Ishikawa (cell line): Measurements from ENCODE around the gene PALM3.
A peak's percentile ranks its signal among the peaks of the same experiment; 100 is the strongest.

Source experiments
- CEBPB ChIP-seq: IDR thresholded peaks from 2 replicates; pipeline ENCODE4 v1.6.1; 2012
- CREB1 ChIP-seq: IDR thresholded peaks from 2 replicates; pipeline ENCODE4 v1.6.1; 2012; ENCODE audit warnings: low read depth
- EGR1 ChIP-seq: IDR thresholded peaks from 2 replicates; pipeline ENCODE4 v1.6.1; 2012
- EP300 ChIP-seq: IDR thresholded peaks from 2 replicates; pipeline ENCODE4 v1.6.1; 2012; ENCODE audit warnings: borderline replicate concordance
- FOXM1 ChIP-seq: IDR thresholded peaks from 2 replicates; pipeline ENCODE4 v1.6.1; 2012; ENCODE audit warnings: low read depth, borderline replicate concordance
- NFIC ChIP-seq: IDR thresholded peaks from 2 replicates; pipeline ENCODE4 v1.6.1; 2012
- RAD21 ChIP-seq: IDR thresholded peaks from 2 replicates; pipeline ENCODE4 v1.6.1; 2012; ENCODE audit warnings: low read depth
- TAF1 ChIP-seq: IDR thresholded peaks from 2 replicates; pipeline ENCODE4 v1.6.1; 2012; ENCODE audit warnings: low read depth, mild to moderate bottlenecking
- TCF12 ChIP-seq: IDR thresholded peaks from 2 replicates; pipeline ENCODE4 v1.6.1; 2012; ENCODE audit warnings: low read depth
- TEAD4 ChIP-seq: IDR thresholded peaks from 2 replicates; pipeline ENCODE4 v1.6.1; 2012
- YY1 ChIP-seq: IDR thresholded peaks from 2 replicates; pipeline ENCODE4 v1.6.1; 2012; ENCODE audit warnings: low read depth
- ZBTB7A ChIP-seq: IDR thresholded peaks from 2 replicates; pipeline ENCODE4 v1.6.1; 2012; ENCODE audit warnings: low read depth
- TF ChIP-seq, protein P1 (sequence below): IDR thresholded peaks from 2 replicates; pipeline ENCODE4 v1.6.1; 2012; ENCODE audit warnings: low read depth, mild to moderate bottlenecking
- TF ChIP-seq, protein P2 (sequence below): IDR thresholded peaks from 2 replicates; pipeline ENCODE4 v1.6.1; 2012
- TF ChIP-seq, protein P3 (sequence below): IDR thresholded peaks from 2 replicates; pipeline ENCODE4 v1.6.1; 2012

The PALM3 gene

DNA sequence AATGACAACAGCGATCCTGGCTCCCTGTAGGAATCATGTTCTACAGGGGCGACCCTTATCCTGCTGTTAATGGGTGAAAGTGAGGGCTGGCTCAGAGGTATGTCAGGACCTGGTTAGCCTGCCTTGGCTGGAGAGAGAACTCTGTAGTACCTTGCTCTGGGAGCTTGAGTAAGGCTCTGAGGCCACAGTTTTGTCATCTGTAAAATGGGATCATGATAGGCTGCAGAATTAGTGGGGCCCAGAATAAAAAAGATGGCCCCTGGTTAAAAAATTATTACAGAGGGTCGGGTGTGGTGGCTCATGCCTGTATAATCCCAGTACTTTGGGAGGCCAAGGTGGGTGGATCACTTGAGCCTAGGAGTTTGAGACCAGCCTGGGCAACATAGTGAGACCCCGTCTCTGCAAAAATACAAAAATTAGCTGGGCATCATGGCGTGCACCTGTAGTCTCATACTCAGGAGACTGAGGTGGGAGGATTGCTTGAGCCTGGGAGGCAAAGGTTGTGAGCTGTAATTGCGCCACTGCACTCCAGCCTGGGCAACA lies 39.2 kb upstream of the PALM3 start:
- TF ChIP-seq ZBTB7A (no peak), YY1 (no peak), TAF1 (no peak), CEBPB (no peak), CREB1 (no peak), RAD21 (no peak), FOXM1 (no peak), NFIC (no peak), EGR1 (no peak), EP300 (no peak), TCF12 (no peak), TEAD4 (no peak)
- TF ChIP-seq, protein P1, sequence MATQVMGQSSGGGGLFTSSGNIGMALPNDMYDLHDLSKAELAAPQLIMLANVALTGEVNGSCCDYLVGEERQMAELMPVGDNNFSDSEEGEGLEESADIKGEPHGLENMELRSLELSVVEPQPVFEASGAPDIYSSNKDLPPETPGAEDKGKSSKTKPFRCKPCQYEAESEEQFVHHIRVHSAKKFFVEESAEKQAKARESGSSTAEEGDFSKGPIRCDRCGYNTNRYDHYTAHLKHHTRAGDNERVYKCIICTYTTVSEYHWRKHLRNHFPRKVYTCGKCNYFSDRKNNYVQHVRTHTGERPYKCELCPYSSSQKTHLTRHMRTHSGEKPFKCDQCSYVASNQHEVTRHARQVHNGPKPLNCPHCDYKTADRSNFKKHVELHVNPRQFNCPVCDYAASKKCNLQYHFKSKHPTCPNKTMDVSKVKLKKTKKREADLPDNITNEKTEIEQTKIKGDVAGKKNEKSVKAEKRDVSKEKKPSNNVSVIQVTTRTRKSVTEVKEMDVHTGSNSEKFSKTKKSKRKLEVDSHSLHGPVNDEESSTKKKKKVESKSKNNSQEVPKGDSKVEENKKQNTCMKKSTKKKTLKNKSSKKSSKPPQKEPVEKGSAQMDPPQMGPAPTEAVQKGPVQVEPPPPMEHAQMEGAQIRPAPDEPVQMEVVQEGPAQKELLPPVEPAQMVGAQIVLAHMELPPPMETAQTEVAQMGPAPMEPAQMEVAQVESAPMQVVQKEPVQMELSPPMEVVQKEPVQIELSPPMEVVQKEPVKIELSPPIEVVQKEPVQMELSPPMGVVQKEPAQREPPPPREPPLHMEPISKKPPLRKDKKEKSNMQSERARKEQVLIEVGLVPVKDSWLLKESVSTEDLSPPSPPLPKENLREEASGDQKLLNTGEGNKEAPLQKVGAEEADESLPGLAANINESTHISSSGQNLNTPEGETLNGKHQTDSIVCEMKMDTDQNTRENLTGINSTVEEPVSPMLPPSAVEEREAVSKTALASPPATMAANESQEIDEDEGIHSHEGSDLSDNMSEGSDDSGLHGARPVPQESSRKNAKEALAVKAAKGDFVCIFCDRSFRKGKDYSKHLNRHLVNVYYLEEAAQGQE: no peak
- TF ChIP-seq, protein P2, sequence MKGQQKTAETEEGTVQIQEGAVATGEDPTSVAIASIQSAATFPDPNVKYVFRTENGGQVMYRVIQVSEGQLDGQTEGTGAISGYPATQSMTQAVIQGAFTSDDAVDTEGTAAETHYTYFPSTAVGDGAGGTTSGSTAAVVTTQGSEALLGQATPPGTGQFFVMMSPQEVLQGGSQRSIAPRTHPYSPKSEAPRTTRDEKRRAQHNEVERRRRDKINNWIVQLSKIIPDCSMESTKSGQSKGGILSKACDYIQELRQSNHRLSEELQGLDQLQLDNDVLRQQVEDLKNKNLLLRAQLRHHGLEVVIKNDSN: no peak
- TF ChIP-seq, protein P3, sequence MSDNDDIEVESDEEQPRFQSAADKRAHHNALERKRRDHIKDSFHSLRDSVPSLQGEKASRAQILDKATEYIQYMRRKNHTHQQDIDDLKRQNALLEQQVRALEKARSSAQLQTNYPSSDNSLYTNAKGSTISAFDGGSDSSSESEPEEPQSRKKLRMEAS: no peak

DNA sequence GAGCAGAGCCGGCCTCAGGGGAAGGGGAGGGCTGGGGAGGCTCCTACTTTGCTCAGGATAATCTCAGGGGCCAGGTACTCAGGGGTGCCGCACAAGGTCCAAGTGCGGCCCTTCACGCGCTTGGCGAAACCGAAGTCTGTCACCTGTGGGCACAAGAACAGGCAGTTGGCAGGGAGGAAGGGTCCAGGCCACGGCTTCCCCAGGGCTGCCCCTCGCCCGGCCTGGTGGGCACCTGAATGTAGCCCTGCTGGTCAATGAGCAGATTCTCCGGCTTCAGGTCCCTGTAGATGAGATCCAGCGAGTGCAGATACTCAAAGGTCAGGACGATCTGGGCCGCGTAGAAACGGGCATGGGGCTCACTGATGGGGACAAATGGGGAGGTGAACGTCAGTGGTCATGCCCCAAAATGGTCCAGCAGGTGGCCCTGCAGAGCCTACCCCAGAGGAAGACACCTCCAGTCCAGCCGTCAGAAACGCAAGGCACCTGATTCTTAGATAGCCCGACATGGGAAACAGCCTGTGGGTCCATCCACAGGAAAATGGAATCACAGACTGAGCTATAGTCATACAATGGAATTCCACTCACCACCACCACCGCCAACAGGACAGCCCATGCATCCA lies 35.8 kb upstream of the PALM3 start:
- TF ChIP-seq EP300 (no peak), RAD21 (peak; percentile 6; the same call in 1 of the 2 replicates)

DNA sequence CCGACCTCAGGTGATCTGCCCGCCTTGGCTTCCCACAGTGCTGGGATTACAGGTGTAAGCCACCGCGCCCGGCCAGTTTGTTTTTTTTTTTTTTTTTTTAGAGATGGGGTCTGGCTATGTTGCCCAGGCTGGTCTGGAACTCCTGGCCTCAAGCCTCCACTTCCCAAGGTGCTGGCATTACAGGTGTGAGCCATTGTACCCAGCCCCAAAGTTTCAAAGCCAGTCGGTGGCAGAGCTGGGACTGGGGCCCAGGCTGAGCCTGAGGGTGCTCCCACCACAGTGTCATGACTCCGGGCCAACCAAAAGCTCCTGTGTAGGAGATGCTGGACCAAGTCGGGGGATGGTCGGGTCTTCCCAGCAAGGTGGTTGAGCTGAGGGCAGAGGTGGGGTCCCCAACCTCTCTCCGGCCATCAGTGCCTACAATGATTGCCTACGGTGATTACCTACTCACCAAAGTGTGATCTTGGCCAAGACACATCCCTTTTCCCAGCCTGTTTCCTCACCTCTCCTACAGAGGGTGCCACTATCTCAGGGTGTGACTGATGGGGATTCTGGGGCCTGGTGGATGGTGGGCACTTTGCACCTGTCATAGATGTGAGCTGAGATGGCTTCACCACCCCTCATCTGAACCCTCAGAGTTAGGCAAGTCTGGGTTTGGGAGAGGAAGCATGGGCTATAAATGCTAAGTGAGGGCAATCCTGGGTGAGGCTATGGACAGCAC lies 34.6 kb upstream of the PALM3 start:
- peak; percentile 19; the same call in 1 of the 2 replicates for TF ChIP-seq RAD21
- TF ChIP-seq TCF12: no peak

DNA sequence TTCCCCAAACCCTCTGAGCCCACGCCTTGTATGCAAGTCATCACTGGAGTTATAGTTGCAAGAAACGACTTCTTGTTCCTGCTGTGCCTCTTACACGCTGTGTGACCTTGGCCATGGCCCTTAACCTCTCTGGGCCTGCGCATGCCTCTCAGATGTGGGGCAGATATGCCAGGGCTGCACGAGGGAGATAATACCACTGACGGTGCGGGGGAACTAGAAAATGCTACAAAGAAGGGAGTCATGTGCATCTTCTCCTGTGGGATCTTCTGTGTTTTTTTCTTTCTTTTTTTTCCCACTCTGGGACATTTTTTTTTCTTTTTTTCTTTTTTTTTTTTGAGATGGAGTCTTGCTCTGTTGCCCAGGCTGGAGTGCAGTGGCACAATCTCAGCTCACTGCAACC lies 33.0 kb upstream of the PALM3 start:
- TF ChIP-seq ZBTB7A (no peak), TEAD4 (no peak), NFIC (no peak)

DNA sequence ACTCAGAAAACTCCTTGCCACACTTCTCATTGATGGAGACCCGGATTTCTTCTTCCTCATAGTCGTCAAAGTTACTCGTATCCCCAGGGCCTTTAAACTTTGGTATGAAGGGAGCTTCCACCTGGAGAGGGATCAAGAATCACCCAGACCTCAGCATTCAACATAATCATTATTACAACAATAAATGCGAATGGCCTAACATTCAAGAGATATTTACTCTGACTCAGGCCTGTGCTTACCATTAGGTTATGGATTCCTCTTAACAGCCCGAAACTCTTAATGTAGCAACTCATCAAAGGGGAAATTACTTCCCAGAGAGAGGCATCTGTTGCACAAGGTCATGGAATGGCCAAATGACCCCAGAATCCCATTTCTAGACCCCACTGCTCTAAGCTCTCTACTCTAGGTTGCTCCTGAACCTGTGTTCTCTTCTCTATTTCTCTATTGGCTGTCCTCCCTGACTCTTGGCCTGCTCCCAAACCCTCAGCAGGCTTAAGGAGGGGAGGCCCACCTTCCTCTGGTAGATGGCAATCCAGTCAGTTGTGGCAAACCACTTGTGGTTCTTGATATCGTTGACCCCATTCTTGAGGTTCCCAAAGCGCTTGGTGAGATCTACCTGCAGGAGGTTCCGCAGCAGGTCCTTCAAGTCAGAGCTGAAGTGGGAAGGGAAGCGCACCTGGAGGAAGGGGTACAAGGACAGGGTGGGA lies 31.4 kb upstream of the PALM3 start:
- TF ChIP-seq TAF1: no peak
- TF ChIP-seq, protein P2: no peak
- no peak for TF ChIP-seq RAD21
- TF ChIP-seq CREB1: no peak
- no peak for TF ChIP-seq ZBTB7A
- no peak for TF ChIP-seq YY1
- no peak for TF ChIP-seq NFIC
- no peak for TF ChIP-seq CEBPB
- TF ChIP-seq, protein P1: no peak
- no peak for TF ChIP-seq TCF12
- no peak for TF ChIP-seq FOXM1
- TF ChIP-seq, protein P3: no peak
- no peak for TF ChIP-seq EP300
- TF ChIP-seq TEAD4: no peak
- no peak for TF ChIP-seq EGR1
